GM18870 (cell line): Measurements from ENCODE around the gene SURF6.
"Not testable (repeated sequence)": the region's sequence is repeated elsewhere in the genome, so short reads cannot be mapped to it uniquely, and the experiment has no call there.

ENCODE experiments used
- ATAC-seq: cut with Tn5 transposase; IDR thresholded peaks from one replicate; pipeline ENCODE4 v1.9.1; 2021; ENCODE audit warnings: moderate library complexity; ENCODE audit not compliant: unreplicated experiment

Gene SURF6

GRCh38 chr9:133301253-133302230 lies 34.4 kb downstream of the SURF6 start:
- no peak for ATAC-seq

DNA sequence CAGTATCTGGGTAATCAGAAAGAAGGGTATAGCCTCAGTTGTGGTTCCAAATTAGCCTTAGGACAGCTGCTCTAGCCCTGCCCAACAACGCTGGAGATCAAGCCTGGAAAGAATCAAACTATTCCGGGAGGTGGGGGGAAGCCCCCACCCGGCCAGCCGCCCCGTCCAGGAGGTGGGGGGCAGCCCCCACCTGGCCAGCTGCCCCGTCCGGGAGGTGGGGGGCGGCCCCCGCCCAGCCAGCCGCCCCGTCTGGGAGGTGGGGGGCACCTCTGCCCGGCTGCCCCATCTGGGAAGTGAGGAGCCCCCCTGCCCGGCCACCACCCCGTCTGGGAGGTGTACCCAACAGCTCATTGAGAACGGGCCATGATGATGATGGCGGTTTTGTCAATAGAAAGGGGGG lies 36.0 kb downstream of the SURF6 start:
- ATAC-seq = not testable (repeated sequence)

GRCh38 chr9:133294257-133294656 lies 41.7 kb downstream of the SURF6 start:
- no peak for ATAC-seq

- no peak for ATAC-seq
Measured at GRCh38 chr9:133290751-133291302, 45.2 kb downstream of the SURF6 start.

- no peak for ATAC-seq
Measured at GRCh38 chr9:133286523-133286922, 49.5 kb downstream of the SURF6 start.

DNA sequence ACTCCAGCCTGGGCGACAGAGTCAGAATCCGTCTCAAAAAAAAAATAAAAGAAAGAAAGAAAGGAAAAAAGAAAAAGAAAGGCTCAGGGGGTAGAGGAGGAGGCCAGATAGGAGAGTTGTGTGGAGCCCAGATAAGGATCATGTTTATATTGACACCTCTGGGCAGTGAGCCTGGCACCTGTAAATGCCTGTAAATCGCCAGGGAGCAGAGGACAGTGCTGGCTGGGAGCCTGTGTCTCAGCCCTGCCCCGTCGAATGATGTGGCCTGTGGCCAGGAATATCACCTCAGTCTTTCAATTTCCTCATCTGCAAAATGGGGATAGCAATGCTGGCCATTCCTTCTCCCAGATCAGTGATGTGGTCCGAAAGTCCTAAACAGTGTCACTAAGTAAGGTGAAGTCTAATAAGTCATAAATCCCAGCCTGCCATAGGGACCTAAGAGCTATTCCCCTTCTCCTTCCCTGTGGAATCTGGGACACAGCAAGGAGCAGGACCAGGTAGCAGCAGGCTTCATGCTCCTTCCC lies 50.7 kb downstream of the SURF6 start:
- ATAC-seq = no peak

DNA sequence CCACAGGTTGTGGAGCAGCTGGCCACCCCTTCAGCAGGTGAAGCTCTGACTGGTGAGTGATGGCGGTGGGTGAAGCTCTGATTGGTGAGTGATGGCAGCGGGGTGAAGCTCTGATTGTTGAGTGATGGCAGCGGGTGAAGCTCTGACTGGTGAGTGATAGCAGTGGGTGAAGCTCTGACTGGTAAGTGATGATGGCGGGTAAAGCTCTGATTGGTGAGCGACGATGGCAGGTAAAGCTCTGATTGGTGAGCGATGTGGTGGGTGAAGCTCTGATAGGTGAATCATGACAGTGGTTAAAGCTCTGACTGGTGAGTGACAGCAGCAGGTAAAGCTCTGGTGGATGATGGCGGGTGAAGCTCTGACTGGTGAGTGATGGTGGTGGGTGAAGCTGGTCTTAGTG lies 51.6 kb downstream of the SURF6 start:
- ATAC-seq = no peak

GRCh38 chr9:133283255-133284032 lies 52.5 kb downstream of the SURF6 start:
- ATAC-seq = not testable (repeated sequence)

DNA sequence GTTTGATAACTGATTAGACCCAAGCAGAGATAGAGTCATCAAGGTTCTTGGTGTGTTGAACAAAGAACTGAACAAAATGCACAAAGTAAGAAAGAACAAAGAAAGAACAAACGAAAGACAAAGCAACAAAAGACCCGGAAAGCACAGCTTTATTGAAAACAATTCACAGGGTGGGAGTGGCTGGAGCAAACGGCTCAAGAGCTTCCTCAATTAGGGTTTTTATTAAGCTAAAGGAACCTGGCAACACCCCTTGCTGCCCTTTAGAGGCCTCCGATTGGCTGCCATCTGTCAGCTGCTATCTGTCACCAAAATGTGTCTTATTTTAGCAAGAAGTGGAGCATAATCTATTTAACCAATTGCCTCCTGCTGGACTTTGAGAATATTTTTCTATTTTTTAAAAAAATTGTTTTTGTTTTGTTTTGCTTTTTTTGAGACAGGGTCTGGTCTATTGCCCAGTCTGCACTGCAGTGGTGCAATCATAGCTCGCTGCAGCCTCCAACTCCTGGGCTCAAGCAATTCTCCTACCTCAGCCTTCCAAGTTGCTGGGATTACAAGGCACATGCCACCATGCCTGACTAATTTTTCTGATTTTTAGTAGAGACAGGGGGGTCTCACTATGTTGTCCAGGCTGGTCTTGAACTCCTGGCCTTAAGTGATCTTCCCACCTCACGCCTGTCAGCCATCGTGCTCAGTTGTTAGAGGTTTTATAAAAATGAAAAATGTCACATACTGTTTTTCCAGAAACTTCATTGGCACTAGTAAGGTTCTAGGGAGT lies 53.3 kb downstream of the SURF6 start:
- no peak for ATAC-seq

DNA sequence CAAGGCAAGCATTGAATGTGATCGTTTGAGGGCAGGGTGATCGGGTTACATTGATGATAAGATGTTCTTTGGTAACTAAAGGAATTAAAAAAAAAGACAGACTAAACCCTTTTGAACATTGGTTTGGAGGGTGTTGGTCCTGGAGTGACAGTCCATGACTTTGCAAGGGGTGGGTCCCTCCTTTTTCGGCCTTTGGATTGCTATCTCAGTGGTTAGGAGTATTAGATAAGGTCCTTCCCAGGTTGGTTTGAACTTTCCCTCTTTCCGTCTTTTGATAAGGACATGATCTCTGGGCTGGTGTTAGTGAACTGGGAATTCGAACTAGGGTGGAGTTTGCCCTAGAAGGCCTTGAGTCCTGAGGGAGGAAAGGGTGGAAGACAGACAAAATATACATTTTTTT lies 55.6 kb downstream of the SURF6 start:
- ATAC-seq = no peak
